NCI-H2171 (cell line): ENCODE data around the gene C20orf144.

Source experiments
- DNase-seq: peaks from one replicate; lab custom pipeline; 2025; lab: John Stamatoyannopoulos, UW

Gene C20orf144

DNA sequence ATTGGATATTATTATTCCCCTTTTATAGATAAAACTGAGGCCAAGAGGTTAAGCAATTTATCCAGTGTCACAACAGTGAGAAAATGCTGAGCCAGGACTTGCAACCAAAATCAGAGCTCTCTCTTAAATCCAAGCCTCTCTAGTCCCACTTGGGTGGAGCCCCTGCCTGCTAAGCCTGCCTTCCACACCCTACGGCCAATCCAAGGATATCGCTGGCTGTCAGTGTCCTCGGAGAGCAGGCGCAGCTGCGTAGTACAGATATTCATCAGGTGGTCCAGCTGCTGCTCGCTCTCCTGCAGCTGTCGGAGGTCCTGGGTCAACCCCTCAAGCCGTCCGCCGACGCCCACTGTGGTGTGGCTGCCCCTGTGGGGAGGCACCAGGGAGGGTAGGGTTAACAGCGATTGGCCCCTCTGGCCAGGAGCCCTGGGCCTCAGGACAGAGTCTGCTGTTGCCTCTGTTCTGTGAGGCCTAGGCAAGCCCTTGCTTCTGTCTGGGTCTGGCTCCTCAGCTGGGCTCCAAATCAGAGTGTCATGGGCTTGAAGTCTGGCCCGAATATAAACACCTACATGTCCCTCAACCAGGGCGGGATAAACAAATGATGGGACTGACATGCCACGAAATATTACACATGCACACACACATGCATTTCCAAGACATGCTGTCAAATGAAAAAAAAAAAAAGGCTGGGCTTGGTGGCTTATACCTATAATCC is 16.0 kb downstream of the C20orf144 start:
- no peak for DNase-seq

DNA sequence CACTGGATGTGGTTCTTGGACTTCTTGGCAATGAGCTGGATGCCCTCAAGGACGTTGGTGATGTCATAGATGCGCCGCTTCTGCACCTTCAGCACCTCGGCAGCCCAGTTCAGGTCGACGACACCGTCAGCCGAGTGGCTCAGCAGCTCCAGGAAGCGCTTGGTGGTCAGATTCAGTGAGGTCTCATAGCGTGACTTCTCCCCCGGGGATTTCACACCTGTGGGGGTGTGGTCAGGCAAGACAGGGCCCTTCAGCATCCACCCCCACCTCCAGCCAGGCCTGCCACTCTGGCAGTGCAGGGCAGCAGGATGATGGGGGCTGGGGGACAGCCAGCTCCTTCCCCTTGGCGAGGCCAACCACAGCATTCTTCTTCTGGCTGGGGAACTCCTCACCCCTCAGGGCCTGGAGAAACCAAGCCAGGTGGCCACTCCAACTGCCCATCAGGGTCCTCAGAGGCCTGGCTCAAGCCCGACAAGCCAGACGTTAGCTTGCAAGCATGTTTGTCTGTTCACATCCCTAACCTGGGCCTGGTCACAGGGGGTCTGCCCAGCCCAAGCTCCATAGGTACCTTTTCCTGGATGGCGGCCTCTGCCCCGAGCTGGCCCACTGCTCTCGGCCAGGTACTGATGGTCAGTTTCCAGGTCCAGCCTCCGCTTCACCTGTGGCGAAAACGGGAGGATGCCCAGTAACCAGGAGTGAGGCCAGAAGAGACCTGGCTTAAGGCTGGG is 17.8 kb downstream of the C20orf144 start:
- DNase-seq = no peak

DNA sequence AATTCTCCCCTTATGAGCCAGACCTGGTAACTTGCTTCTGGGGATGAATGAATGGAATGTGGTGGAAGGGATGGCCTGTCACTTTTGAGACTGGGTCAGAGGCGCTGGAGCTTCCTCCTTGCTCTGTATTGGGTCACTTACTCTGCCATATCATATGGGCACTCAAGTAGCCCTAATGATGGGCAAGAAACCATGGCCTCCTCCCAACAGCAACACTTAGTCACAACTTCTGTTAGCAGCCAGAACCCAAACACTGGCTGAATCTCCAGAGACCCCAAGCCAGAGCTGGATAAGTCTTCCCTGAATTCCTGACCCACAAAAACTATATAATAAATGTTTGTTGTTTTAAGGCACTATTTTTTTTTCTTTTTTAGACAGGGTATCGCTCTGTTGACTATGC is 18.6 kb downstream of the C20orf144 start:
- no peak for DNase-seq

DNA sequence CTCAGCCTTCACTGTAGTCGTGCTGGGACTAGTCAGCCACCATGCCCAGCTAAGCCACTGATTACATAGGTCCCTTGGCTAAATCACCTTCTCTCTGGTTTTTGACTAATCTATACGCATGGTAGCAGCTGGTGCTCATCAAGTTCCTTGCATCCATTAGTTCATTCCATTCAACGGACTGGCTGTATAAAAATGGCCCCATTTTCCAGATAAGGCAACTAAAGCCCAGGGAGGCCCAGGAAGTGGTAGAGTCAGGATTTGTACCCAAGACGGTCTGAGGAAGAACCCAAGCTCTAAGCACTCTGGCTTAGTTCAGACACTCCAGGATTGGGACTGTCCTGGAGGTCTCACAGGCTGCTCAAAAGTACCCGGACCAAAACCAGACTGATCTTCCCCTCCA is 19.2 kb downstream of the C20orf144 start:
- DNase-seq = no peak

DNA sequence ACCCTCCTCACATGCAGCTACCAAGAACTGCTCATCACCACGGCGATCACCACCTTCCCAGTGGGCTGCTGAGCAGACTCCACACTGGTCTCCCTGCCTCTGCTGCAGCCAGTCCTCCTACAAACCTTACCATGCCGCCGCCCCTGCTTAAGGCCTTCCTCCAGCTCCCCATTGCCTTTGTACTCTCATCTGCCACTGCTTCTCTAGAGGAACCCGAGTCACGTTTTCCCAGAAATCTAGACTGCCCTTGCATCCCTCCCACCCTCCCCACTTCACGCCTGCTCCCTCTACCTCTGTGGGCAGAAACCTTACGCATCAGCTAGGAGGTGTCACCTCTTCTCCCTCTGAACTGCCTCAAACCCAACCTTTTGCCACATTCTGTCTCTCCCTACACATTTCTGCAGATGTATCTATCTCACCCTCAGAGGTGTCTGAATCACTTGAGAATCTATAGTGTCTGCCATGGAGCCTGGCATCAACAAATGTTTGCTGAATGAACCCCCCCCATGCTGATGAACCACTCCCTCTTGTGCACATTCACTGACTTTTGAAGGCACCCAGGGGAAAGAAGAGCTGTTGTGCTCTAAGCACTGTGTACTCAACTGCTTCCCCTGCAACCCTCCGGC is 19.7 kb downstream of the C20orf144 start:
- no peak for DNase-seq

DNA sequence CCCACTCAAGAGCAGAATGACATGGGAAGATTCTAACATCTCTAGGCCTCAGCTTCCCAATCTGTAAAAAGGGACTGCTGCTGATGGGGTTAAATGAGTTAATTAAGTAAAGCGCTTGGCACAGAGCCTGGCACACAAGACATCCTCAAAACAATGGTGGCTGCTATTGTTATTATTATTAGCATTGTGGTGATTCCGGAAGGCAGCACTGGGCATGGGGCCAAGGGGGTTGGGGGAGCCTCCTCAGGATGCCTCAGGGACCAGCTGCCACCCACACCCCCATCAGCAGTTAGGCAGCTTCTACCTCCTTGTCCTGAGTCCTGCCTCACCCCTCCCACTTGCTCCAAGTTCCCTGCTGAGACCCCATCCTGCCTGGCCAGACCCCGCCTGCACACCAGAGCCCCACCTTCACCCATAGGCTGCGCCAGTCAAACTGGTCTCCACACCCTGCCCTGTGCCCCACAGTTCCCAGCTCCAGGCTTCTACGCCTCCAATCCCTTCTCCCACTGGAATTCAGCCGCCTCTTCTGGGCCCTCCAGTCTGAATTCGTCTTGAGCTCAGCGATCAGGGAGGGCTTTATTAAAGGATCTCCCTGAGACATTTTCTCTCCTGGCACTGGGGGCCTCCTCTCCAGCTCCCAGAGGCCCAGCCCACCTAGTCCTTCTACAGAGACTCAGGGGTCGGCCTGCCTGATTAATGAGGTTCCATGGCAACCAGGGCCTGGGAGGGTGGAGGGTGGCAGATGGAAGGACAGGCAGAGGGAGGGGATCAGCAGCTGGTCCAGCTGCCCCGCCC is 22.6 kb downstream of the C20orf144 start:
- peak; percentile 91 for DNase-seq

DNA sequence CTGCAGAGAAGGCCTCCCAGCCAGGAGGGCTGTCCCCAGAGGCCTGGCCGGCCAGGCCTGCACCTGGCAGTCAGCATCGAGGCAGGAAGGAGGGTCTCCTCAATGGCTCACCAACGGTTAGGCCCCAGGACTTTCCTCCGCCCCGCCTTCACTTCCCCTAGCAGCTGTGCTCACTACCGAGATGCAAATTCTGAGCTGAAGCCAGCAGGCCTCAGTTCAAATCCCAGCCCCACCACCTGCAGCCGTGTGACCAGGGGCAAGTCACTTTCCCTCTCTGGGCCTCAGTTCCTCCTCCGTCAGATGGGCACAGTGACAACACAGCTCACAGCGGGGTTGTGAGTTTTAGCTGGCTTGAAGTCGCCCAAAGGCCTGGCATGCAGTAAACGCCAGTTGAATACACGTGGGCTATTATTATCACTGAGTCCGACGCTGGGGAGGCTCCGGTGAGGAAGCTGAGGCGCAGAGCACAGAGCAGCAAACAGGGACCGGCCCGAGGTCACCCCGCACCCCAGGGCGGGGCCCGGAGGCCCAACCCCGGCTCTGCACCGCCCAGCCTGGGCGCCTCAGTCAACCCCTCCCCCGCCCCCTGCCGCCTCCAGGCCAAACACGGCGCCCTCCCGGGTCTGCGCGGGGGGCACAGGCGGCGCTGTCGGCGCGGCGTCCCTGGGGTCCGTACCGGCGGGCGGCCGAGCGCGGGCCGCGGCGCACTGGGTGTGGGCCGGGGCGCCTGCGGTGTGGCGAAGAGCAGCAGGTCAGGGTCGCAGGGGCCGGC is 23.4 kb downstream of the C20orf144 start:
- no peak for DNase-seq

DNA sequence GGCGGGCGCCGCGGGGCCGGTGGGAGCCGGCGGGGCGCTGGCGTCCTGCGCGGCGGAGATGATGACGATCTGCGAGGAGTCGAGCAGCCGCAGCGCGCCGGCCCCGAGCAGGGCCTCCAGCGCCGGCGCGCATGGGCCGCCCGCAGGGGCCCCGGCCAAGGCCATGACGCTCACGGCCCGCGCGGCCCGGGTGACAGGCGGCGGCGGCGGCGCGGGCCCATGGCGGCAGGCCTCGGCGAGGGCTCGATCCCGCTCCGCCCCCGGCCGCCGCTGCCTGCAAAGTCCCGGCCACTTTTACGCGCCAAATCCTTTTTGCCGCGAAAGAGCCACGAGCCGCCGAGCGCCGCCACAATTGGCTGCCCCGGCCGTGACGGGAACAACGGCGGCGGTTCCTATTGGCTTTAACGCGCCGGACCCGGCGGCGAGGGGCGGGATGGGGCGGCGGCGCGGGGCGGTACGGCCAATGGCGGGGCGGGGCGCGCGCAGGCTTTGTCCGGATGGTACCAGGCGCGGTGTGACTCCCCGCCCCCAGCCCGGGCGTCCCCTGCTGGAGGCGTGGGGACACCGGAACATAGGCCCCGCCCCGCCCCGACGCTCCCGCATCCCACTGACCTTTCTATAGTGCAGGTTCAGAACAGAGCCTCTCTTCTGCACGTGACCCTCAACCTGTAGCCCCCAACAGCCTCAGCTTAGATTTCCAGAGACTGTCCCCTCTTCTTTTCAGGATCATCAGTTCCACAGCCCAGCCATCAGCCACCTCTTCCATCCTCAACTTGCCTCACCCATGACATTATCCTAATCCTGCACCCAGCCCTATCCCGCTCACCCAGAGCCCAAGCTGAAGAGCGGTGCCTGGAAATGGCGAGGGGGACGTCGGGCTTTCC is 24.2 kb downstream of the C20orf144 start, which contains the start of gene E2F1:
E2F1 (minus strand) TSS at position 286 of the 884 bp plus-strand sequence; CDS start at position 165, 121 bp downstream.
- DNase-seq = peak; percentile 98

DNA sequence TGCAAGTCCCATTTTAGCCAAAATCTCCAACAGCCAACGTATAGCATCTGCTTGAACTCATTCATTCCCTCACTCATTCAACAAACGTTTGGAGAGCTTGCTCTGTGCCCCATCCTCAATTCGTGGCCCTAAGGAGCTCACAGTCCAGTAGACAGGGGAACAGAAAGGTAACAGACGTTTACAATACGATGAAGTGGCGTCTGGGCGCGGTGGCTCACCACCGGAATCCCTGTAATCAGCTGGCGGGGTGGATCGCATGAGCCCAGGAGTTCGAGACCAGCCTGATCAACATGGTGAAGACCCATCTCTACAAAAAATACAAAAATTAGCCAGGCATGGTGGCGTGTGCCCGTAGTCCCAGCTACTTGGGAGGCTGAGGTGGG is 24.8 kb downstream of the C20orf144 start:
- no peak for DNase-seq

DNA sequence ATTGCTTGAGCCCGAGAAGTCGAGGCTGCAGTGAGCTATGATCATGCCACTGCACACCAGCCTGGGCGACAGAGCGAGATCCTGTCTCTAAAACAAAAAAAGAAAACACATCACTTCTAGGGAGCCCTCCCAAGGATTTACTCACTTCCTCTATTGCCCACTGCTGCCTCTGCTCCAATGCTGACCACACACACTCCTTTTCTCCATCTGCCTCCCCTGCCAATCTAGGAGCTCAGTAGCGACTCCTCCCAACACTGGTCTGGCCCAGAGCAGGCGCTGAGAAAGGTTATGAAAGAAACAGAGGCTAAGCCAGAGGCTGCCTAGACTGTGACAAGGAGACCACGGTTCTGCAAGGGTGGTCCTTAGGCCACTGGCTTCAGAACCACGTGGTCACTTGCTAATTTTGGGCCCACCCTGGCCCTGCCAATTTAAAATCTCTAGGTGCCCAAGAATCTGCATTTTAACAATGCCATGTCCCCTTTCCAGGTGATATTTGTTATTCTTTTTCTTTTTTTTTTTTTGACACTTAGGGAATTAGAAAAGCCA is 25.3 kb downstream of the C20orf144 start:
- no peak for DNase-seq

DNA sequence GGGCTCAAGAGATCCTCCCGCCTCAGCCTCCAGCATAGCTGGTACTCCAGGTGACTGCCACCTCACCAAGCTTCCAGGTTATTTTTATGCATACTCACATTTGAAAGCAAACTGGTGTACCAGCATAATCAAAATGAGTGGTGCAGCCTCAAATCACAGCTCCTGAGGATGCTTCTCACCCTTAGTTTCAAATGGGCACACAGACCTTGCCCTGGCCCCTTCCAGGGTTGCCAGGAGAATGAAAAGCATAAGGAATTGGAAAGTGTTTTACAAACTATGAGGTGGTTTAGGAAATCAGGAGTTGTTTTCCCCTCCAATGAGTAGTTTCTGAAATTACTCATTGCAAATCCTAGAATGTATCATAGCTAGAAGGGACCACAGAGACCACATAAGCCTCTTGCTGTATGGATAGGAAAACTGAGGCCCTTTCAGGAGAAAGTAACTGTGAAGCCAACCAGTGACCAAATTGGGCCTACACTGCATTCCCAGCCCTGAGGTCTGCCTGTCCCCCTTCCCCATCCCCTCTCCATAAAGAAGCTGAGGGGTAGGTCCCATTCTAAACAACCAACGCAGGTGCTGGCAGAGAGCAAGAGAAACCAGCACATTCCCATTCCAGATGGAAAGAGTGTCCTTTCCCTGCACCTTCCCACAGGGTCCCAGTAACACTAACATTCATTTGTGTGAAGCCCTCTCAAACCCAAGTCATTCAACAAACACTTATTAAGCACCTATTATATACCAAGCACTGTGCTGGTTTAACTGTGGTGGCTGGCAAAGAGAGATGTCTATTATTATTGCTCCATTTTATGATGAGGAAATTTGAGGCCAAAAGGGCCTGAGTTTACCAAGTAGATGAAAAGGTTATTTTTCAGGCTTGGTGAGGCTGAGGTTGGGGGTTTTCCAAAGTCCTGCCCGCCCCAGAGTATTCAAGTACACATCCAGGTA is 26.1 kb downstream of the C20orf144 start:
- DNase-seq = no peak

DNA sequence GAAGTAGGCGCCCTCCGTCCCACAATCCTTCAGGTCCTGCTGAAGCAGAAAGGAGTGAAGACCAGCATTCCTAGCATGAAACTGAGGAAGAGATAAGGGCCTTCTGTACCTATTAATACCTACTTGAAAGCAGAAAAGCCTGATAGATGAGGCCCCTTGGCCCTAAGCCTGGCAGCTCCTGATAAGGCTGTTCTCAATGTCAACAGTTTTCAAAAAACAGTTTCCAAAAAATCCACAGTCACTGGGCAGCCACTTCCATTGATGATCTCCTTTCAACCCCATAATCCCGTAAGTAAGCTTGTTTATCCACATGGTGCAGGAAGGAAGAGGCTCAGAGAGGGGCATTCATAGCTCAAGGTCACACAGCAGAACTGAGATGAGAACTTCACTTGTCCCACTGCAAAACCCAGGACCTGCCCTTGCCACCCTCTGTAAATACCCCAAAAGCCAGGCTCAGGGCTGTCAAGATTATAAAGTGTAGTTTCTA is 26.9 kb downstream of the C20orf144 start:
- DNase-seq = no peak

DNA sequence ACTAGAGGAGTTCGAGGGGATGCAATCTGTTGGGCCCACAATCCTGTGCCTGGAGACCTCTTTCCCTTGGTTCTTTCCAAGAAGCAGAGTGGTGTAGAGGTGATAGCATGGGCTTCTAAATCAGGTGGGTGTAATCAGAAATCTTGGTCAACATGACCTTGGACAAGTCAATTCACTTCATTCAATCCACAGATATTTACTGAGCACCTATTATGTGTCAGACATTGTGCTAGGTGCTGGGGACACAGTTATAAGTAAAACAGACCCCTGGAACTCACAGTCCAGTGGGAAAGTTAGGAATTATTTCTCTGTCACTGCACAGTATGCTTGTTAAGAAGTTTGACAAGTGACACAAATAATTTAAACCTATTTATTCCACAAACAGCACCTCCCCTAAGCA is 27.4 kb downstream of the C20orf144 start:
- DNase-seq = no peak

DNA sequence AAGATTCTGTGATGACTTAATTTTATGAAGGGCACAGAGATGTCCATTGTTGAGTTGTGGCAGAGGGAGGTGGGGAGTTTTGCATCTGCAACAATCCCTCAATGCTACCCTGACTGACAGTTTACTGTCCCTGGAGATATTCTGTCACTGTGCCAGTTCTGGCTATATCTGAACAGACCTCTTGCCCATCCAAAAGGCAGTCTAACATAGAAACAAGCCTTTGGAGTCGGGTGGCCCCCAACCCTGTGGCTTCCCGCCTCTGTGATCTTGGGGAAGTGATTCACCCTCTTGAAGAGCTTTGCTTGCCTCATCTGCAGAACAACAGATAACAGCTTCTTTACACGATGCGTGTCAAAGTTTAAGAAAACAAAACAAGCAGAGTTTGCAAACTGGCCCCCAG is 27.8 kb downstream of the C20orf144 start:
- DNase-seq = no peak

DNA sequence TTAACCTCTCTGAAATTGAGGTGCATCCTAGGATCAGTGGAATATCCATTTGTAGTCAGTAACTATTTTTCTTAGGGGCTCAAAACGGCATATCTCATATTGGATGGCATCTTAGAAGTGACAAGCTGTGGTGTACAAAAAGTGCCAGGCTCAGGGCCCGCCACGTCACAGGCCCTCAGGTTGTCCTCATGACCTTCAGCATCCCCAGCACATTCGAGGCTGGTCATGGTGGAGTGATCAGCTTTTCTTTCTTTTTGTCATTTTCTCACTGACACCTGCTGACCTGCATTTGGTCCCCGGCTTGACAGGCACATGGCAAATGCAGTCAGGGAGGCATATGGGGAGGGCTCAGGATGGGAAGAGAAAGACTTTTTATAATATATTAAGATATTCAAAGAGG is 31.2 kb downstream of the C20orf144 start:
- no peak for DNase-seq

DNA sequence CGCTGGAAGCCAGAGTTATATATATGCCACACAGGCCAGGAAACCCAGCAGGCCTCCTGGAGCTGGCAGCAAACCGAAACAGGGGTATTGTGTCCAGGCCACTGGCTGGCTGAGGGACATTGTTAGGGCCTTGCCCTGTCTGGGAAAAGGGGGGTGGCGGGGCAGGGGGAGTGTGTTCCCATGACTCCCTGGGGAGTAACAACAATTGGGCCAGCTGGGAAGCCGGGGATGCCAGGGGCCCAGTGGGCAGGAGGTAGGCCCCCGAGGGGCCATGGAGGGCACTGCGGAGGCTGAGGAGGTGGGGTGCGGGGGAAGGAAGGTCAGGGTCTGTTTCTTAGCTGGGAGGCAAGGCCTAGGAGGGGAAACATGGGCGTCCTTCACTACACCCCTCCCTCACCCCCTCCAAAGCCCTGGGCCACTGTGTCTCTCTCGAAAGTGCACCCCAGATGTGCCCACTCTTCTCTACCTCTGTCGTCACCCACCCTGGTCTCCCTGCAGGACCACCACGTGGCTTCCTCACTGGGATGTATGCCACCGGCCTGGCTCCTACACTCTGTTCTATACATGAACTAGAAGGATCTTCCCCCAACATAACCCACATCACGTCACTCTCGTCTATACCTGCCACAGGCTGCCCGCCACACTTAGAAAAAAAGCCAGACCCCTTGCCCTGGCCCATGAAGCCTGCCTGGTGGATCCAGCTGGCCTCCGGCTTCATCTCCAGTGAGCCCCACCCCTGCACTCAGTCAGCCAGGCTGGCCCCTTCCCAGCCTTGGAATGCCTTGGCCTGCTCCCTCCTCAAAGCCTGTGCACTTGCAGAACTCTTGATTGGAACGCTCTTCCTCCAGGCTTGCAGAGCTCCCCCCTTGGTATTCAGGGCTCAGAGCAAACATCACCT is 31.9 kb downstream of the C20orf144 start:
- no peak for DNase-seq

DNA sequence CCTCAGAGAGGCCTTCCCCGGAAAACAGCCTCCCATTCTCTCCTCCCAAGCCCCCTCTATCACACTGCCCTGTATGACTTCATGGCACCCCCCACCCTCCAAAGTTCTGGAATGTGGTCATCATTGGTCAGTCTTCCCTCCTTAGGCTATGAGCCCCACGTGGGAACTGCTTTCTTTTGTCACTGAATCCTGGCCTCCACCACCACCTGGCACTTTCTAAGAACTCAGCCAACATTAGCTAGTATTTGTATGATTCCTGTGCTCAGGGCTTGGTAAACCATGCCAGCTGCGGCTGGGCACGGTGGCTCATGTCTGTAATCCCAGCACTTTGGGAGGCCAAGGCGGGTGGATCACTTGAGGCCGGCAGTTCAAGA is 32.5 kb downstream of the C20orf144 start:
- no peak for DNase-seq

DNA sequence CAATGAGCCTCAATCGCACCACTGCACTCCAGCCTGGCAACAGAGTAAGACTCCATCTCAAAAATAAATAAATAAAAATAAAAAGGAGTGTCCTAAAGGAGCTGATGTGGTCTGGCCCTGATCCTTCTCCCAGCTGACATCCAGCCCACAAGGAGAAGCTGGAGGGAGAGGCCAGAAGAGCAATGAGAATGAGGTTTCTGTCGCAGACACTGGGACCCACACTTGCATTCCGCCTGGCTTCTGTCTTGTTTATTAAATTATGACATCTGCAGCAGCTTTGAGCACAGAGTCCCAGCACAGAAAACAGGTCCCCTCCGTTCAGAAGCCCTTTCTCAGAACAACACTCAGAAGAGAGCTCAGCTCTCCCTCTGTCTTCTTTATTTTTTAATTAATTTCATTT is 34.3 kb downstream of the C20orf144 start:
- DNase-seq = no peak
